Measurements from ENCODE around the gene DLGAP1.
"Not testable (repeated sequence)": the region's sequence is repeated elsewhere in the genome, so short reads cannot be mapped to it uniquely, and the experiment has no call there.

DLGAP1 gene

GRCh38 chr18:4455113-4455811 lies at the start of gene DLGAP1:
Gene DLGAP1, minus strand, starts transcription at chr18:4455307.
- TF ChIP-seq CTCF (IDR thresholded peaks at IDR 0.05) = no peak
- no peak within 1 kb of the TSS for H3K4me3 ChIP-seq (ENCODE audit: low read depth in 1 of 2, low read length in 1 of 2)
- H3K36me3 ChIP-seq = no peaks in the 10 kb centered on the region
- no peak within 1 kb of the TSS for H3K27ac ChIP-seq
- peaks cover 75% of the 10 kb centered on the region for H3K27me3 ChIP-seq
- no peaks in the 10 kb centered on the region for H3K4me1 ChIP-seq (ENCODE audit: control insufficient read depth in 1 of 2, insufficient read depth in 1 of 2, low read depth in 1 of 2, low read length in 1 of 2)
- no peaks in the 10 kb centered on the region for H3K9me3 ChIP-seq

DNA sequence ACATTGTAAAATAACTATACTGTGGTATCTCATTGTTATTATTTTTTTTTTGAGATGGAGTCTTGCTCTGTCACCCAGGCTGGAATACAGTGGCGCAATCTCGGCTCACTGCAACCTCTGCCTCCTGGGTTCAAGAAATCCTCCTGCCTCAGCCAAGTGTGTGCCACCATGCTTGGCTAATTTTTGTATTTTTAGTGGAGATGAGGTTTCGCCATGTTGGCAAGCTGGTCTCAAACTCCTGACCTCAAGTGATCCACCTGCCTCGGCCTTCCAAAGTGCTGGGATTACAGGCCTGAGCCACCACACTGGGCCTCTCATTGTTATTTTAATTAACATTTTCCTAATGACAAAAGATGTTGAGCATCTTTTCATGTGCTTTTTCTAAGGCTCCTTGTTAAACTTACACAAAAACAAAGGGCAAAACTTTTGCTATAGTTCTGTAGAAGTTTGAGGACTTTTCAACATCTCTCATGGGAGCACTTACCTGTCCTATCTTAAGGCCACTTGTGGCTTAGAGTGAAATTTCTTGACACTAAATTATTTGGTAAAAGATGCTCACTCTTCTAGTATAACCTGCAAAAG lies 39.7 kb upstream of the DLGAP1 start:
- H3K9me3 ChIP-seq; H3K27me3 ChIP-seq; H3K4me1 ChIP-seq (ENCODE audit: control insufficient read depth in 1 of 2, insufficient read depth in 1 of 2, low read depth in 1 of 2, low read length in 1 of 2); H3K27ac ChIP-seq; H3K4me3 ChIP-seq (ENCODE audit: low read depth in 1 of 2, low read length in 1 of 2); H3K36me3 ChIP-seq: not testable (repeated sequence)

DNA sequence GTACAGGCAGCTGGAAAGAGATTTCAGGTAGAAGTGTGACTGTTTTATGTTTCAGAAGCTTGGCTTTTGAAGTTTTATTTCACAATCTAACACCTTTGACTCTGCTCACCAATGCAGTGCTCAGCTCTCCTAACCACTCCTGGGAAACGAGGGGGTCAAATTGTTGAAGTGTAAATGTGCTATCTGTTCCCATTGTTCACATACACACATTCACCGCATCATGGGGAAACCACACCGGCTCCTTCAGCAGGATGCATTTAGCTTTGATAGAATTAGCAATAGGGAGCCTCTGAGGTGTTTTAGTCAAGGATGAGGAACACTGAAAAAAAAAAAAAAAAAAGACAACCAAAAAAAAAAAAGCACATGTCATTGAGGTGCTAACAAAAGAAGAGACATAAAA lies 13.4 kb upstream of the DLGAP1 start:
- H3K36me3 ChIP-seq = no peaks in the 10 kb centered on the region
- H3K9me3 ChIP-seq = no peaks in the 10 kb centered on the region
- H3K4me1 ChIP-seq (ENCODE audit: control insufficient read depth in 1 of 2, insufficient read depth in 1 of 2, low read depth in 1 of 2, low read length in 1 of 2) = no peaks in the 10 kb centered on the region
- H3K4me3 ChIP-seq (ENCODE audit: low read depth in 1 of 2, low read length in 1 of 2) = no peak overlapping the region
- H3K27ac ChIP-seq = no peak overlapping the region
- H3K27me3 ChIP-seq = no peaks in the 10 kb centered on the region
- no peak for TF ChIP-seq CTCF (IDR thresholded peaks at IDR 0.05)

DNA sequence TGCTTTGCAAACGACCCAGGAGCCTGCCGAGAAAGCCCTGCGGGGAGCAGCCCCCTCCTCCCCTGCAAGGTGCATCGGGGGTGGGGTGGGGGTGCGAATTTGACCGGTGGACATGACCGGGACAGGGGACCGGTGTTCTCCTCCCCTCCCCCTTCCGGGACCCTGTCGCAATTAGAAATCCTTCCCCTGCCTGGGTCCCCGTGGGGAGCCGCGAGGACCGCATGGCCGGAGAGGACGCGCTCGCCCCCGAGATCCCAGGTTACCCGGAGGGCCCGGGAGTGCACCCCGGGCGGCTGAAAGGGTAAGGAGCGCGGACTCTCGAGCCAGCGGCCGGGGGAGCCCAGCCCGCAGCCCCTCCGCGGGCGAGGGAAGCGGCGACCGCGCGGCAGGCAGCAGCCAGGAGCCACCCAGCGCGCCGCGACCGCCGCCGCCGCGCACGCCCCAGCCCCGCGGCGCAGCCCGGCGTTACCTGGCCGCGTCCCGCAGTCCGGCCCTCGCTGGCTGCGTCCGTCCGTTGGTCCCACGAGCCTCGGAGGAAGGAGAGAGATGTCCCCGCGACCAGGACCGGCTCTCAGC lies 482 bp downstream of the DLGAP1 start:
- no peak overlapping the region for H3K4me3 ChIP-seq (ENCODE audit: low read depth in 1 of 2, low read length in 1 of 2)
- H3K27me3 ChIP-seq = peaks cover 77% of the 10 kb centered on the region
- H3K9me3 ChIP-seq = no peaks in the 10 kb centered on the region
- no peaks in the 10 kb centered on the region for H3K36me3 ChIP-seq
- no peak for TF ChIP-seq CTCF (IDR thresholded peaks at IDR 0.05)
- H3K4me1 ChIP-seq (ENCODE audit: control insufficient read depth in 1 of 2, insufficient read depth in 1 of 2, low read depth in 1 of 2, low read length in 1 of 2) = no peaks in the 10 kb centered on the region
- no peak overlapping the region for H3K27ac ChIP-seq

DNA sequence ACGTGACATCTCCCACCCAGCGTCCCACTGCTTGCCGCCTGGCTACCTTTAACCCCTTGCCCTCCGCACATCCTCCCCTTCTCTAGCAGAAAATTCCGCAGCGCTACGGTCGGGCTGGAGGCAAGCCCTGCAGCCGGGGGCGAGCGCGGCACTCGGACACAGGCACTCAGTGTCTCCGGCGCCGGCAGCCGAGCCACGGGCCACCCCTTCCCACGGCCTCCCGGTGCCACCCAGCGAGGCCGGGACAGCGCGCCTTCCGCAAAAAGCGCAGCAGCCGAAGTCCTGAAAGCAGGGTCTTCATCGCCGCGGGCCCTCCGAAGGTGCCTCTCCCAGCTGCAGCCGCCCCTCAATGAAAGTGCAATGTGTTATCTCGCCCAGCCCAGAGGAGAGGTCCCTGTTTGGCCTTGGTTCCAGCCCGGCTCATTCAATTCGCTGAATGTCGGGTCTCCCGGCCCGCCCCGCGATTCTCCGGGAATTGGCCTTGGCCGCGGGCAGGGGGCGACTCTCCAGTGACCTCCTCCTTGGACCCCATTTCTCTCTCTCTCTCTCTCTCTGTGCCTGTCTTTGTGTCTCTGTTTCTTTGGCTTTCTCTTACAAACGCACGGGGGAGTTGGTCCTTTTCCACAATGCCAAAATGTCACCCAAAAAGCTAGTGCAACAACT lies 1.1 kb downstream of the DLGAP1 start:
- no peak for TF ChIP-seq CTCF (IDR thresholded peaks at IDR 0.05)
- no peak overlapping the region for H3K4me3 ChIP-seq (ENCODE audit: low read depth in 1 of 2, low read length in 1 of 2)
- H3K4me1 ChIP-seq (ENCODE audit: control insufficient read depth in 1 of 2, insufficient read depth in 1 of 2, low read depth in 1 of 2, low read length in 1 of 2) = no peaks in the 10 kb centered on the region
- no peak overlapping the region for H3K27ac ChIP-seq
- H3K36me3 ChIP-seq = no peaks in the 10 kb centered on the region
- peaks cover 77% of the 10 kb centered on the region for H3K27me3 ChIP-seq
- H3K9me3 ChIP-seq = no peaks in the 10 kb centered on the region

- H3K4me1 ChIP-seq (ENCODE audit: control insufficient read depth in 1 of 2, insufficient read depth in 1 of 2, low read depth in 1 of 2, low read length in 1 of 2) = no peaks in the 10 kb centered on the region
- H3K27me3 ChIP-seq = peaks cover 77% of the 10 kb centered on the region
- H3K27ac ChIP-seq = no peak overlapping the region
- H3K36me3 ChIP-seq = no peaks in the 10 kb centered on the region
- no peak overlapping the region for H3K4me3 ChIP-seq (ENCODE audit: low read depth in 1 of 2, low read length in 1 of 2)
- H3K9me3 ChIP-seq = no peaks in the 10 kb centered on the region
- no peak for TF ChIP-seq CTCF (IDR thresholded peaks at IDR 0.05)
Observed at GRCh38 chr18:4453567-4453873, 1.6 kb downstream of the DLGAP1 start.

Measured in neutrophil (primary cell).